H9 (cell line): ENCODE measurements around the gene CCNY. TPM values are rescaled to one million over a fixed set of nuclear protein-coding genes. Genes with fewer than 3 reads are reported as not detected.
A peak's percentile ranks its signal among the peaks of the same experiment; 100 is the strongest.

Experiments
- DNase-seq: peaks from one replicate; pipeline ENCODE4 v3.0.0-alpha.2; 2017
- H2AFZ ChIP-seq: one replicate; pipeline ENCODE4 v1.6.1; 2013; ENCODE audit warnings: mild to moderate bottlenecking, low read length, control low read depth, moderate library complexity
- H2AK5ac ChIP-seq: 2 replicates; pipeline ENCODE4 v1.6.1; 2013; ENCODE audit warnings: low read length, control low read depth, mixed read lengths; ENCODE audit not compliant: insufficient read length
- H2BK120ac ChIP-seq: one replicate; pipeline ENCODE4 v1.6.1; 2013; ENCODE audit warnings: low read depth, mild to moderate bottlenecking, low read length, control low read depth, inconsistent platforms; ENCODE audit not compliant: poor library complexity, severe bottlenecking
- H2BK12ac ChIP-seq: 2 replicates; pipeline ENCODE4 v1.6.1; 2013; ENCODE audit warnings: low read length, control low read depth, mixed read lengths, low read depth; ENCODE audit not compliant: insufficient read length
- H2BK15ac ChIP-seq: 2 replicates; pipeline ENCODE4 v1.6.1; 2013; ENCODE audit warnings: low read depth, low read length, control low read depth
- H2BK20ac ChIP-seq: one replicate; pipeline ENCODE4 v1.6.1; 2013; ENCODE audit warnings: low read depth, mild to moderate bottlenecking, low read length, control low read depth, inconsistent platforms; ENCODE audit not compliant: poor library complexity, severe bottlenecking
- H2BK5ac ChIP-seq: 2 replicates; pipeline ENCODE4 v1.6.1; 2013; ENCODE audit warnings: low read length, control low read depth, mixed read lengths; ENCODE audit not compliant: insufficient read length
- H3K14ac ChIP-seq: 2 replicates; pipeline ENCODE4 v1.6.1; 2013; ENCODE audit warnings: low read length, control low read depth; ENCODE audit not compliant: insufficient read depth
- H3K18ac ChIP-seq: 2 replicates; pipeline ENCODE4 v1.6.1; 2013; ENCODE audit warnings: low read depth, mild to moderate bottlenecking, mixed read lengths, low read length, control low read depth; ENCODE audit not compliant: insufficient read length
- H3K23ac ChIP-seq: 2 replicates; pipeline ENCODE4 v1.6.1; 2013; ENCODE audit warnings: low read length, control low read depth, mixed read lengths, low read depth; ENCODE audit not compliant: insufficient read length
- H3K23me2 ChIP-seq: 2 replicates; pipeline ENCODE4 v1.6.1; 2013; ENCODE audit warnings: low read depth, mild to moderate bottlenecking, mixed read lengths, low read length, control low read depth; ENCODE audit not compliant: insufficient read length, poor library complexity, severe bottlenecking
- H3K27ac ChIP-seq: 2 replicates; pipeline ENCODE4 v1.5.1; 2013; ENCODE audit warnings: low read length, control low read depth, mixed read lengths, low read depth; ENCODE audit not compliant: insufficient read length
- H3K27me3 ChIP-seq: 2 replicates; pipeline ENCODE4 v1.6.1; 2013; ENCODE audit warnings: low read length, control low read depth, inconsistent platforms; ENCODE audit not compliant: insufficient read depth
- H3K4ac ChIP-seq: 2 replicates; pipeline ENCODE4 v1.6.1; 2013; ENCODE audit warnings: low read depth, mild to moderate bottlenecking, control low read depth, inconsistent platforms, low read length, moderate library complexity
- H3K4me1 ChIP-seq: 2 replicates; pipeline ENCODE4 v1.6.1; 2013; ENCODE audit warnings: low read length, control low read depth, inconsistent platforms; ENCODE audit not compliant: insufficient read depth
- H3K4me2 ChIP-seq: 2 replicates; pipeline ENCODE4 v1.6.1; 2013; ENCODE audit warnings: low read length, control low read depth, mixed read lengths; ENCODE audit not compliant: insufficient read length, insufficient read depth
- H3K56ac ChIP-seq: 2 replicates; pipeline ENCODE4 v1.6.1; 2013; ENCODE audit warnings: low read depth, mild to moderate bottlenecking, mixed read lengths, low read length, control low read depth; ENCODE audit not compliant: insufficient read length
- H3K79me1 ChIP-seq: 2 replicates; pipeline ENCODE4 v1.6.1; 2013; ENCODE audit warnings: low read depth, mild to moderate bottlenecking, moderate library complexity, low read length, control low read depth, inconsistent platforms; ENCODE audit not compliant: insufficient read depth, poor library complexity, severe bottlenecking
- H3K79me2 ChIP-seq: 2 replicates; pipeline ENCODE4 v1.6.1; 2013; ENCODE audit warnings: low read length, control low read depth, inconsistent platforms; ENCODE audit not compliant: insufficient read depth
- H3K9ac ChIP-seq: 2 replicates; pipeline ENCODE4 v1.6.1; 2013; ENCODE audit warnings: low read length, control low read depth, mixed read lengths; ENCODE audit not compliant: insufficient read length; ENCODE audit errors: extremely low read depth
- H3K9me3 ChIP-seq: one replicate; pipeline ENCODE4 v1.6.1; 2013; ENCODE audit warnings: low read depth, low read length, inconsistent platforms; ENCODE audit not compliant: control insufficient read depth
- H3T11ph ChIP-seq: one replicate; pipeline ENCODE4 v1.6.1; 2013; ENCODE audit warnings: mild to moderate bottlenecking, low read length, control low read depth, inconsistent platforms
- H4K20me1 ChIP-seq: one replicate; pipeline ENCODE4 v1.6.1; 2013; ENCODE audit not compliant: control insufficient read depth, insufficient read length, insufficient read depth
- H4K5ac ChIP-seq: 2 replicates; pipeline ENCODE4 v1.6.1; 2013; ENCODE audit warnings: low read depth, mild to moderate bottlenecking, mixed read lengths, low read length, control low read depth; ENCODE audit not compliant: insufficient read length
- H4K8ac ChIP-seq: replicated peaks from 2 replicates; pipeline ENCODE4 v1.6.1; 2013; ENCODE audit warnings: low read length, control low read depth, mixed read lengths, low read depth; ENCODE audit not compliant: insufficient read length
- H4K91ac ChIP-seq: 2 replicates; pipeline ENCODE4 v1.6.1; 2013; ENCODE audit warnings: low read depth, mild to moderate bottlenecking, moderate library complexity, mixed read lengths, low read length, control low read depth; ENCODE audit not compliant: insufficient read length
- H3K27ac Mint-ChIP-seq, 3 experiments: 2 replicates in 2 of 3; 3 replicates in 1 of 3; pipeline ENCODE4 v1.8.0; 2020 to 2021; ENCODE audit warnings: mixed read lengths in 3 of 3, mild to moderate bottlenecking in 1 of 3, moderate library complexity in 1 of 3
- H3K27me3 Mint-ChIP-seq: 2 replicates; pipeline ENCODE4 v1.8.0; 2021; ENCODE audit warnings: low read depth, mild to moderate bottlenecking, moderate library complexity, mixed read lengths
- H3K36me3 Mint-ChIP-seq, 3 experiments: 2 replicates in 2 of 3; 3 replicates in 1 of 3; pipeline ENCODE4 v1.8.0; 2020 to 2021; ENCODE audit warnings: low read depth in 3 of 3, mixed read lengths in 3 of 3; ENCODE audit not compliant: insufficient read depth in 1 of 3
- H3K4me1 Mint-ChIP-seq, 2 experiments: 2 replicates each; pipeline ENCODE4 v1.8.0; 2020; ENCODE audit warnings: mixed read lengths in 2 of 2
- H3K4me3 Mint-ChIP-seq, 2 experiments: 2 replicates in 1 of 2; 3 replicates in 1 of 2; pipeline ENCODE4 v1.8.0; 2020 to 2021; ENCODE audit warnings: mild to moderate bottlenecking in 2 of 2, mixed read lengths in 2 of 2, moderate library complexity in 1 of 2
- H3K9me3 Mint-ChIP-seq, 2 experiments: 2 replicates in 1 of 2; 3 replicates in 1 of 2; pipeline ENCODE4 v1.8.0; 2020; ENCODE audit warnings: mild to moderate bottlenecking in 2 of 2, mixed read lengths in 2 of 2, moderate library complexity in 1 of 2
- WGBS: extraction: QIAGEN DNeasy Blood & Tissue Kit; methylation state at CpG from one replicate; pipeline ENCODE4 v1.1.7; 2013; ENCODE audit warnings: missing lambda C conversion rate, low lambda C conversion rate, mixed read lengths; ENCODE audit not compliant: insufficient read length; ENCODE audit errors: extremely low coverage; 5-methylcytosine and 5-hydroxymethylcytosine counted together
- total RNA-seq: library from RNA; stranded (reverse); gene quantifications from 2 replicates; pipeline ENCODE4 v1.2.1, GENCODE V29; 2021
- TF ChIP-seq, protein P1 (sequence below): fragments of 200-600 bp; sonication (generic); conservative IDR thresholded peaks from 3 replicates; pipeline ENCODE4 v1.8.0; 2021; ENCODE audit warnings: antibody characterized with exemption, mild to moderate bottlenecking

The CCNY gene
- total RNA-seq, 1 experiment from 2014 or later, result 62.1 TPM

DNA sequence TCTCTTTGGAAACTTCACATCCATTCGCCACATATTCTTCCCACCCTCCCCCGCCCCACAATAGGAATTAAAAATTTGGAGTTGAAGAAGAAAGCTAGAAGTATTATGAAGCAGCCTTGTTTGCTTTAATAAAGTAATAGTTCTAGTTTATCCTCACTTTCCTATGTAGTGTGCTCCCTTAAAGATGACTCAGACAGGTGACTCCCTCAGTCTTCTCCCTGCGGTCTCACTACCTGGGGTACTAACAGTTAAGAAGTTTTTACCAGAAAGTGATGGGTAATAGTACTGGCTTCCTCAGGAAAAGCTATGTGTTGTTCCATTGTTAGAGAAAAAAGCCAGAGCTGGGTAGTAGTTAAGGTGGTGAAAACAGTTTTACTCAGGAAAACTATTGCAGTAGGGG lies 58.6 kb downstream of the CCNY start:
- H3K27me3 ChIP-seq, result no peaks in the 10 kb centered on the region
- no peak overlapping the region for H3T11ph ChIP-seq
- Mint-ChIP-seq H3K9me3 (peaks cover 10 to 15% of the 10 kb centered on the region in 2 experiments), H3K4me3 (no peak overlapping the region), H3K27me3 (peaks cover 1% of the 10 kb centered on the region; the same call in 1 of the 2 replicates), H3K4me1 (peaks cover 70 to 79% of the 10 kb centered on the region in 2 experiments), H3K27ac (peak overlapping the region; percentile 10 to 58 (median 31); a peak in 4 of 7 replicates), H3K36me3 (peaks cover 10 to 20% (median 14%) of the 10 kb centered on the region in 3 experiments)
- WGBS, result no CpG with 5 or more reads among the region's 3 CpGs
- no peak overlapping the region for H2AFZ ChIP-seq
- H3K27ac ChIP-seq, result no peak overlapping the region
- H3K18ac ChIP-seq, result no peak overlapping the region
- H3K79me2 ChIP-seq, result peaks cover 18% of the 10 kb centered on the region; the same call in 1 of the 2 replicates
- no peak overlapping the region for H2BK5ac ChIP-seq
- no peak overlapping the region for H3K9ac ChIP-seq
- H2BK20ac ChIP-seq, result no peak overlapping the region
- H3K23me2 ChIP-seq, result no peaks in the 10 kb centered on the region
- peaks cover 27% of the 10 kb centered on the region; the same call in 1 of the 2 replicates for H3K4me1 ChIP-seq
- no peak overlapping the region for H4K8ac ChIP-seq
- no peak overlapping the region for H4K5ac ChIP-seq
- H2BK120ac ChIP-seq, result no peak overlapping the region
- H4K91ac ChIP-seq, result no peak overlapping the region
- TF ChIP-seq, protein P1, sequence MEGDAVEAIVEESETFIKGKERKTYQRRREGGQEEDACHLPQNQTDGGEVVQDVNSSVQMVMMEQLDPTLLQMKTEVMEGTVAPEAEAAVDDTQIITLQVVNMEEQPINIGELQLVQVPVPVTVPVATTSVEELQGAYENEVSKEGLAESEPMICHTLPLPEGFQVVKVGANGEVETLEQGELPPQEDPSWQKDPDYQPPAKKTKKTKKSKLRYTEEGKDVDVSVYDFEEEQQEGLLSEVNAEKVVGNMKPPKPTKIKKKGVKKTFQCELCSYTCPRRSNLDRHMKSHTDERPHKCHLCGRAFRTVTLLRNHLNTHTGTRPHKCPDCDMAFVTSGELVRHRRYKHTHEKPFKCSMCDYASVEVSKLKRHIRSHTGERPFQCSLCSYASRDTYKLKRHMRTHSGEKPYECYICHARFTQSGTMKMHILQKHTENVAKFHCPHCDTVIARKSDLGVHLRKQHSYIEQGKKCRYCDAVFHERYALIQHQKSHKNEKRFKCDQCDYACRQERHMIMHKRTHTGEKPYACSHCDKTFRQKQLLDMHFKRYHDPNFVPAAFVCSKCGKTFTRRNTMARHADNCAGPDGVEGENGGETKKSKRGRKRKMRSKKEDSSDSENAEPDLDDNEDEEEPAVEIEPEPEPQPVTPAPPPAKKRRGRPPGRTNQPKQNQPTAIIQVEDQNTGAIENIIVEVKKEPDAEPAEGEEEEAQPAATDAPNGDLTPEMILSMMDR, result no peak
- peaks cover 8% of the 10 kb centered on the region for H3K9me3 ChIP-seq
- H2BK15ac ChIP-seq, result no peak overlapping the region
- H3K4ac ChIP-seq, result no peak overlapping the region
- H3K4me2 ChIP-seq, result no peak overlapping the region
- no peak overlapping the region for H3K56ac ChIP-seq
- H2BK12ac ChIP-seq, result no peak overlapping the region
- peaks cover 15% of the 10 kb centered on the region for H3K79me1 ChIP-seq
- H2AK5ac ChIP-seq, result no peak overlapping the region
- DNase-seq, result no peak
- no peaks in the 10 kb centered on the region for H4K20me1 ChIP-seq
- H3K23ac ChIP-seq, result no peak overlapping the region
- H3K14ac ChIP-seq, result no peak overlapping the region
